C4-2B (cell line): ENCODE measurements around the gene PTGIR.

Source experiments
- ZFX ChIP-seq: fragments of 450-650 bp; IDR thresholded peaks from 2 replicates; pipeline ENCODE4 v1.6.1; 2017
- TF ChIP-seq, protein P1 (sequence below): fragments of 450-650 bp; conservative IDR thresholded peaks from 2 replicates; pipeline ENCODE4 v1.5.1; 2017; ENCODE audit warnings: mild to moderate bottlenecking

DNA sequence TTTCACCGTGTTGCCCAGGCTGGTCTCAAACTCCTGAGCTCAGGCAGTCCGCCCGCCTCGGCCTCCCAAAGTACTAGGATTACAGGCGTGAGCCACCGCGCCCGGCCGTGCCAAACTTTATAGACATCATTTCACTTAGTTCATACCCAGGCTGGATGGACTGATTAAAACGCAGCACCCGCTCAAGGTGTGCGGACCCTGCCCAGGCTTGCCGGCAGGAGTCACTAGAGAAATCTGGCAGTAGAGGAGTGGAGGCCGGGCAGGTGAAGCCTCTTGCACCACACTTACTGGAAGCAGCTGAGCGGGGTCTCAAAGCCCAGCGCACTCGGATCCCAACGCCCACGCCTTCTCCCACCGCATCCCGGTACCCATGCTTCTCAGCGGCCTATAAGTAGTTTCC lies 11.4 kb downstream of the PTGIR start:
- TF ChIP-seq, protein P1, sequence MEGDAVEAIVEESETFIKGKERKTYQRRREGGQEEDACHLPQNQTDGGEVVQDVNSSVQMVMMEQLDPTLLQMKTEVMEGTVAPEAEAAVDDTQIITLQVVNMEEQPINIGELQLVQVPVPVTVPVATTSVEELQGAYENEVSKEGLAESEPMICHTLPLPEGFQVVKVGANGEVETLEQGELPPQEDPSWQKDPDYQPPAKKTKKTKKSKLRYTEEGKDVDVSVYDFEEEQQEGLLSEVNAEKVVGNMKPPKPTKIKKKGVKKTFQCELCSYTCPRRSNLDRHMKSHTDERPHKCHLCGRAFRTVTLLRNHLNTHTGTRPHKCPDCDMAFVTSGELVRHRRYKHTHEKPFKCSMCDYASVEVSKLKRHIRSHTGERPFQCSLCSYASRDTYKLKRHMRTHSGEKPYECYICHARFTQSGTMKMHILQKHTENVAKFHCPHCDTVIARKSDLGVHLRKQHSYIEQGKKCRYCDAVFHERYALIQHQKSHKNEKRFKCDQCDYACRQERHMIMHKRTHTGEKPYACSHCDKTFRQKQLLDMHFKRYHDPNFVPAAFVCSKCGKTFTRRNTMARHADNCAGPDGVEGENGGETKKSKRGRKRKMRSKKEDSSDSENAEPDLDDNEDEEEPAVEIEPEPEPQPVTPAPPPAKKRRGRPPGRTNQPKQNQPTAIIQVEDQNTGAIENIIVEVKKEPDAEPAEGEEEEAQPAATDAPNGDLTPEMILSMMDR, result no peak
- TF ChIP-seq ZFX, result no peak
